ENCODE results near the gene COMTD1.

- no peak for TF ChIP-seq CTCF (IDR thresholded peaks at IDR 0.05)
- TF ChIP-seq POLR2A (IDR thresholded peaks at IDR 0.05), result no peak
Observed at GRCh38 chr10:75265856-75266255, 30.1 kb upstream of the COMTD1 start.

All from body of pancreas (tissue), 4 donors.